Measurements from ENCODE around the gene NECTIN4.

The NECTIN4 gene

DNA sequence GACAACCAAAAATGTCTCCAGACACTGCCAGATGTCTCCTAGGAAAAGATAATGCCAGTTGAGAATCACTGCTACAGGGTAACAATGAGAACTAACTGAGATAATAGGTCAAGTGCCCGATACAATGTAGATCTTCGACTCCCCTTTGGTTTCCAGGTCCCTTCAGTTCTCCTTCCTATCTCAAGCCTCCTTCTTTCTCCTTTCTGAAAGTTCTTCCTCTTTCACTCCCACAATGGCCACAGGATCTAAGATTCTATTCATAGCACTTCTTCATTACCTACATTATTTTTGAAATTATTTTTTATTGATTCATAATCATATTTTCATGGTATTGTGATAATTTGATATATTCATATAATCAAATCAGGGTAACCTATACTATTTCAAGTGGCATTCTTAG is 22.2 kb upstream of the NECTIN4 start:
- DNase-seq (ENCODE audit: low spot score): no peak

DNA sequence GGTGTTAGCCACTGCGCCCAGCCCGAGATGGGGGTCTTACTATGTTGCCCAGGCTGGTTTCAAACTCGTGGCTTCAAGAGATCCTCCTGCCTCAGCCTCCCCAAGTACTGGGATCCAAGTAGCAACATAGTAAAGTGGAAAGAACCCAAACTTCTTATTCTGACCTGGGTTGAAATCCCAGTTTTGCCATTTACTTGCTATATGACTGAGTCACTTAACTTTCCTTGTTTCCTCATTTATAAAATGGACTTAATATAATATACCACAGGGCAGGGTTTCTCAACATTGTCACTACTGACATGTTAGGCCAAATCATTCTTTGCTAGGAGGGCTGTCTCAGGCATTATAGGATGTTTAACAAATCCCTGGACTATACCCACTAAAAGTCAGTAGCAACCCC is 21.8 kb upstream of the NECTIN4 start:
- DNase-seq (ENCODE audit: low spot score): no peak

DNA sequence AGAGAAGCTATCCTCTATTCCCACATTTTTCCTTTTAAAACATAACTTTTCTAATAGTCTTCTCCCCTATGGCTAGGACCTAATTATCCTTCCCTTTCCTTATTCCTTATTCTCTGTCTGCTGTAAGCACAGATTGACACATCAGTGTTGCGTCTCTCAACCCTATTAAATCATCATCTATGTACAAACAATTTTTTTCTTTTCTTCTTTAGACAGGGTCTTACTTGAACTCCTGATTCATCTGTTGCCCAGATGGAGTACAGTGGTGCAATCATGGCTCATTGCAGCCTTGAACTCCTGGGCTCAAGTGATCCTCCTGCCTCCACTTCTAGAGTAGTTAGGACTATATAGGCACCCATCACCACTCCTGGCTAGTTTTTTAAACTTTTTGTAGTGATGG is 17.1 kb upstream of the NECTIN4 start:
- no peak for DNase-seq (ENCODE audit: low spot score)

DNA sequence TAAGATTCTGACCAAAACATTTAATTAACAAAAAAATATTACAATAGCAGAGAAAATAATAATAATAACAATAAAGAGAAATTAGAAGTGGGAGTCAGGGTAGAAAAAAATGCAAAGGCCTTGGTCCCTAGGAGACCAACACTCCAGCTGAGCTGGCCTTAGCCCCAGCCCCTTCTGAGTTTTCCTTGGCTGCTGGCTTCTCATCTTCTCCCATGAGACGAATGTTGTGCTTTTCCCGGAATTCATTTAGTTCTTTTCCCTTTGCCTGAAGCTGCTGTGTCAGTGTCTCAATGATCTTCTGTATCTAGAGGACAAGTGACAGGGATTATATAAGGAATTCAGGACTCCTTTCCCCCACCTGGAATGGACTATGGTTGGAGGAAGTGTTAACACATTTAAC is 11.2 kb upstream of the NECTIN4 start:
- no peak for DNase-seq (ENCODE audit: low spot score)

DNA sequence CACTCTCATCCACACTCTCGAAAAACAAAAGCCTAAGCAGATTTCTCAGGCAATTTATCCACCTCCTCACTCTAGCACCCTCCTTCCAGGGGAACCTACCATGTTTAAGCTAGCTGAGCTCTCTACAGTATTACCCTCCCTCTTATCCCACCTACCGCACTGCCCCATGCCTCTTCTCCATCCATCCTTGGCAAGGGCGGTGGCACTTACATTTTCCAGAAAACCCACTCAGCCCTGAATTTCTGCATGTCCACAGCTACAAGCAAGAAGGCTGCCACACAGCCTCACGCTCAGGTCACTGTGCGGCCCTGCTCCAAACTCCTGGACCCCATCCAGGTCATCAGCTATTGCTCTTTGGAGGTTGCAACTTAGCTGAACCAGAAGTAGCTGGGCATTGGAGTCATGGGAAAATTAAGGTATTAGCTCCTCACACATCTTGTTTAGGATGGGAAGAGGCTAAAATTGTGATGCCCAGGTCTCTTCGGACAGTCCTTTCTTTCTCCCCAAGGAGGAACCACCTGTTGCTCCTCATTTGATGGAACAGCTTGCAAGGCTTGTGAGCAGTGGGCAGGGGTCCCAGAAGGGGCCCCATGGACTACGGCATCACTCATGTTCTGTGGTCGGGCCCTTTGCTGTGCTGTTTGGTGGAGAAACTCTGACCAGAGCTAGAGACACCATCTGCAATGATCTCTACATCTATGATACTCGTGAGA is 9.9 kb upstream of the NECTIN4 start:
- no peak for DNase-seq (ENCODE audit: low spot score)

DNA sequence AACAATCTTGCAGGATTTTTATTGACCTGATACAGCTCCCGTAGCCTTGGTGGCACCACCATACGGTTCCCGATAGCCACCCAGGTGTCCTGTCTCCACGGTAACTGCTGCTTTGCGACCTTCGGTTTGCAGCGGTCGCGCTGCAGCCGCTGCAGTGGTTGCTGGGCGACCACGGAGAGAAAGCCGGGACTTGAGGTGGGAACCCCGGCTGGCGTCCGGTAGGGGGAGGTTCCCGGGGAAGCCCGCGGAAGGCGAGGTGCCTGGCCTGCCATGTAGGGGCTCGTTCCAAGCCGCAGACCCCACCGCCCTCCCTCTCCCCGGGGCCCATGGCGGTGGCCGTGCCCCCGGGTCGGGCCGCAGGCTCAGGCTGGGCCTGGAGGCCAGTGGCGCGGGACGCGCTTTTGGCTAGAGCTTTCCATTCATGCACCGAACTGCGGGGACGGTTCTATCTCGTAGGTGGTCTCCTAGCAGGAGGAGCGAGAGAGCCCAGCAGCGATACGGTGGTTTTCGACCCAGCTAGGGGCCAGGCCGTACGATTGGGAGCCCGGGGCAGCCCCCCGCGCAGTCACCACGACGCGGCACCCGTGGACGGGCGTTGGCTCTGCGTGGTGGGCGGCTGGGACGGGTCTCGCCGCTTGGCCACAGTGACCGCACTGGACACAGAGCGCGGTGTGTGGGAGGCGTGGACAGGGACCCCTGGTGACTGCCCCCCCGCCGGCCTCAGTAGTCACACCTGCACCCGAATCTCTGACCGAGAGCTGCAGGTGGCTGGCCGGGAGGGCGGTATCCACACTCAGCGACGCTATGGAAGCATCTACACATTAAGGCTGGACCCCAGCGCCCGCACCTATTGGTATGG is 9.1 kb upstream of the NECTIN4 start, which contains the start of gene KLHDC9:
KLHDC9 (plus strand) TSS at position 152 of the 859 bp plus-strand sequence; CDS start at position 327, 175 bp downstream.
- DNase-seq (ENCODE audit: low spot score): peak; percentile 88

DNA sequence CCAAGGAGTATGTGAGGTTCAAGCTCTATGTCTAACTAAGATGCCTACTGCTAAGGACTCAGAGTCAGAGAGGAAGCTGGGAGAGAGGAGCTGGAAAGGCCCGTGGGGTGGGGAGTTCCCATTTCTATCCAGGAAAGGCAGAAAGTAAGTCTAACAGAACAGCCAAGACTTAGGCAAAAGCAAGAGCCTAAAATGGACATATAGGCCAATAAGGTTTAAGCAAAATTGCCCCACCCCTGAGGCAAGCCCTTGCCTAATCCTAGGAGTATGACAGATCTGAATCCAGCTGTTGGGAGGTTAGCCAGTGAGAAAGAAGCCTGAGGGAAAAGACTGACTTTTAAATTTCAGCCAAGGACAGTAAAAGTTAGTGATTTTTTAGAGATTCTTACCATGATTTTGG is 7.2 kb upstream of the NECTIN4 start:
- peak; percentile 72 for DNase-seq (ENCODE audit: low spot score)

DNA sequence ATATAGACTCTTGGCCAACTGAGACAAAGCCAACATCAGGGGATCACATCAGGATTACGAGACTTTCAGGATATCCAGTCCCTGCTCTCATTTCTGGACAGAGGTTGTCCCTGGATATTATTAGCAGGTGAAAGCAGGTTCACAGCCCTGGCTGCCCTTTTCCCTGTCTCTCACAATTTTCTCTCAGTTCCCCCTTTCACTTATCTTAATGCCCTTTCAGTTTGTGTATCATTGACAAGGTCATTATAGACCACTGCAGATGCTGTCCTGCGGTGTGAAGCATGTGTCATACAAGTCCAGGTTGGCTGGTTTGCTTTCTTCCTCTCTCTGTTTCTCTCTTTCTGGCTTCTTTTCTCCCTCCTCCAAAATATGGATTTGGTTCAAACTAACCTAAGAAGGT is 6.7 kb upstream of the NECTIN4 start:
- no peak for DNase-seq (ENCODE audit: low spot score)

DNA sequence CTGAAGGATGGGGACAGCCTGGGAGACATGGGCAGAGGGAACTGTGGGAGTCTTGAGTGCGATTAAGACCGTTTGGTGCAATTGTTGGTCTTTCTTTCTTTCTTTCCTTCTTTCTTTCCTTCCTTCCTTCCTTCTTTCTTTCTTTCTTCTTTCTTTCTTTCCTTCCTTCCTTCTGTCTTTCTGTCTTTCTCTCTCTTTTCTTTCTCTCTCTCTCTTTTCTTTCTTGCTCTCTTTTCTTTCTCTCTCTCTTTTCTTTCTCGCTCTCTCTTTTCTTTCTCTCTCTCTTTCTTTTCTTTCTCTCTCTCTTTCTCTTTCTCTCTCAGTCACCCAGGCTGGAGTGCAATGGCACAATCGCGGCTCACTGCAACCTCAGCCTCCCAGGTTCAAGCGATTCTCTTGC is 5.9 kb upstream of the NECTIN4 start:
- no peak for DNase-seq (ENCODE audit: low spot score)

DNA sequence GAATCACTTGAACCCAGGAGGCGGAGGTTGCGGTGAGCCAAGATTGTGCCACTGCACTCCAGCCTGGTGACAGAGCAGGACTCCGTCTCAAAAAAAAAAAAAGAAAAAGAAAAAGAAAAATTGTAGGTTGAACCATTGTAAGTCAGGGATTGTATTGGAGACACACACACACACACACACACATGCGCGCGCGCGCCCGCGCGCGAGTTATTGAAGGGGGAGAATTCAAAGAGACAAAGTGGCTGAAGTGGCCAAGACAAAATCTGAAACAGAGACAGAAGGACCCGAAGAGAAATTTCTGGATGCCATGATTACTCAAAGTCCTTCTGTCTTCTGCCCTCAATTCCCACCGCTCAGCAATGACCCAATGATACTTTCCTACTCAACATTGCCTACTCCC is 5.1 kb upstream of the NECTIN4 start:
- DNase-seq (ENCODE audit: low spot score): no peak

DNA sequence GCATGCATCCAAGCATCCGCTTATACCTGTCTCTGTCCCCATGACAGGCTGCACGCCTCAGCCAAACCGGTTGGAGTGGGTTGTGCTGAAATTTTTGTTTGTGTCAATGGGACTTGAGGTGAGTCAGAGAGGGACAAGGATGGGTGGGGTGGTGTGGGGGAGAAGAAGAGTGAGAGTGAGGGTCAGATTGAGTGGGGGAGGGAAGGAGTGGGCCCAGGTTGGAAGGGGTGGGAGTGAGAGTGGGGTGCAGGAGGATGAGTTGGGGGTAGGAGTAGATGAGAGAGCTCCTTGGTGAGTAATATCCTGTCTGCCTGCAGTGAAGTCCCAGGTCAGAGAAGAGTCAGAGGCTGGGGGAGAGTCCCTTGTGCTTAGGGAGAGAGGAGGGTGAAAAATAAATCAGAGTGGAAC is 3.3 kb upstream of the NECTIN4 start:
- no peak for DNase-seq (ENCODE audit: low spot score)

DNA sequence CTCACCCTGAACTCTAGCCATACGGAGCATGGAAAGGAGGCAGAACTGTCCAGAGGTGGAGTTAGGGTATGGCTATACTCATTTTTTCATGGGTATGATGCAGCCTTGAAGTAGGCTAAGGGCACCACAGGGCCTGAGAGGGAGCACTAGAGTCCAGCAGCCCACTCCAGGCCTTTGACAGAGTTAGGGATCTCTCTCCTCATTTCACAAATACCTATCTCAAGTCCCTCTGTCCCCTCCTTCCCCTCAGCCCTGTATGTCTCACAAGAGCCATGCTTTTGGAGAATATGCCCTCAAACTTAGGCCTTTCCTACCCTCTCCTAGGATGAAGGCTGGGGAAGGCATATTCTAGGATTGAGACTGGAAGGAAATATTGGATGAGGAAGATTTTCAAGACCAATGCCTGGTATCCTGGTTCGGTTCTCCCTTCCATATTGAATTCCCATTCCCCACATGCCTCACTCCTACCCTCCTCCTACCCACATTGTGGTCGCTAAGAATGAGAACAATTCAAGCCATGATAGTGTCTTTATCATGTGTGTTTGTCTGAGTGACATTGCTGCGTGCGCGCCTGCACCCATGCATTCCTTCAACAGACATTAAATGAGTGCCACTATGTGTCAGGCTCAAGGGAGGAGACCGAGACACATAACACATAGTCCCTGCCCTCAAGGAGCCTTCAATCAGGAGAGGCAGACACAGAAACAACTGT is 2.6 kb upstream of the NECTIN4 start:
- no peak for DNase-seq (ENCODE audit: low spot score)

DNA sequence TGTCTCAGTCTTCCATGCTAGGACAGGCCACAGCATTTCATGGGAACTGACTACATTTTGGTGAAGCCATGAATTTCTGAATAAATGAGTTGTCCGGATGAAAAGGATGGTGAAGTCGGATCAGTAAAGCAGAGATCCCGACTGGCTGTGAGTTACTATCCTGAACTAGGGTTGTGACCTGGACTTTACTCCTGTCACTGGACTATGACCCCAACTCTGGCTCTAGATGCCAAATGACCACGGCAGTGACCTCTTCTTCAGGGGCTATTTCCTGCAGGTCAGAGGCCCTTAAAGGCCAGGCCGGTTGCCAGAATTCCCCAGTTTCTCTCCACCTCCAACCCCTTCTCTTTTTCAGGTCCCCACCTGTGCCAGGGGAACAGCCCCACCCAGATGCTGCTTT is 1.7 kb upstream of the NECTIN4 start:
- no peak for DNase-seq (ENCODE audit: low spot score)

DNA sequence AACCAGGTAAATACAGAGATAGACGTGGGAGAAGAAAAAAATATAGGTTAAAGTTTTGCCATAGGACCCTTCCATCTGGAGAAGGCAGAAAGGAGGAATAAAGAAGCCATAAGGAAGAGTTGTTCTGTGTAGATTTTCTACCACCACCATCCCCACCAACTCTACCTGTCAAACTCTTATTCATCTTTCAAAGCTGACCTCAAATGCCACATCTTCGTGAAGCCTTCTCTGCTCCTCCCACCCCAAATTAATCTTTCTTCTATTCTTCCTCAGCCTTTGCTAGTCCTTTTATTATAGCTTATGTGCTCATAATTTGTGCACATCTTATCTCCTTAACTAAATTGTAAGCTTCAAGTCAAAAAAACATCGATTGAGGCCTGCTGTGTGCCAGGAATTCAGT is 1.3 kb upstream of the NECTIN4 start:
- DNase-seq (ENCODE audit: low spot score): no peak

DNA sequence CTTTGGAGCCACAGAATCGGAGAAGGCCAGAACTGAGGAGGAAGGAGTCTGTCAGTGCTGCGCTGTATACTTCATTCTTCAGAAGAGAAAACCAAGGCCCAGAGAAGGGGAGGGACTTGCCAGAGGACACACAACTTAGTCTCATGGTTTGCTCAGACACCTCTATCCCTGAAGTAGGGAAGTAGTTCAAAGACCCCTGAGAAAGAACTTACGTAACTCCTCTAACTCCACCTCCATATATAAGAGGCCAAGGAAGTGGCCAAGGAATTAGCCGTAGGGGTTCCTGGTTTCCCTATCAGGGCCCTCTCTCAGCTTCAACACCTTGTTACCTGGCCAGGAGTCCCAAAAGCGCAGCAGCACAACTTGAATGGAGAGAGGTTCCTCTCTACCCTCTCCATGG is 580 bp upstream of the NECTIN4 start:
- no peak for DNase-seq (ENCODE audit: low spot score)

DNA sequence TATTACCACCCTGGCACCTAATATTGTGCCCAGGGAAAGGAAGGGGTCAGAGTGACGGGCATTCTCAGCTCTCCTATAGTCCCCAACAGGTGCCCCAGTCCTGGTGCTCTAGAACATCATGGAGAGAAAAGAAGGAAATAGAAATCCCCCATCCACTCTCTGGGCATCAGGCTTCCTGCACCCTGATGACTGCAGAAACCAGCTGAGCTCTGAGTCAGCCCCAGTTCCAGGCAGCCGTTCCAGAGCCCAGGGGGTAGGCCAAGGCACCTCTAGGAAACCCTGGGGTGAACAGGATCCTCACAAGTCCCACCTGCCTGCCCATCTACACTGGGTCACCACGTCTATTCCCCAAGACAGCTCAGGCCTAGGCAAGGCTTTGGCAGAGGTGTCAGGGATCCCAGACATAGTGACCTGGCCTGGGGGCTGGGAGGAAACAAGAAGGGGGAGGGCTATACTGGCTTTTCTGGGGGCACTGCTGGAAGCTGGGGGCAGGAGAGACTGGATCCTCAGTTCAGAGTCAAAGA is 709 bp downstream of the NECTIN4 start:
- DNase-seq (ENCODE audit: low spot score): peak; percentile 79

DNA sequence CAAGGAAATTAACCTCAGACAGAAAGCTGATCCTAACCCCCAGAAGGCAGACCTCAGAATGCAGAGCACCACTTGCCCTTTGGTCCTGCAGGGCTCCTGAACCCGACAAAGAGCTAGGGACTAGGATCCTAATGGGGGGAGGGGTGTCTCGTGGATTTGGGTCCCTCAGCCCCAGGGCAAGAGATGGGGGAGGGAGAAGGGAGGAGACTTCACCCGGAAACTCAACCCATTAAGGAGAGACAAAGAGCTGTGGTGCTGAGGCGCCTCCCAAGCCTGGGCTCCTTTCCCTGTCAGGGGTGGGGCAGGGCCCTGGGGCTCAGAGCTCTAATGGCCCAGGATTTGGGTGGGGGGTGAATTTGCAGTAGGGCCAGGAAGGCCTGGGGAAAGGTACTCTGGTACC is 2.9 kb downstream of the NECTIN4 start:
- DNase-seq (ENCODE audit: low spot score): no peak

DNA sequence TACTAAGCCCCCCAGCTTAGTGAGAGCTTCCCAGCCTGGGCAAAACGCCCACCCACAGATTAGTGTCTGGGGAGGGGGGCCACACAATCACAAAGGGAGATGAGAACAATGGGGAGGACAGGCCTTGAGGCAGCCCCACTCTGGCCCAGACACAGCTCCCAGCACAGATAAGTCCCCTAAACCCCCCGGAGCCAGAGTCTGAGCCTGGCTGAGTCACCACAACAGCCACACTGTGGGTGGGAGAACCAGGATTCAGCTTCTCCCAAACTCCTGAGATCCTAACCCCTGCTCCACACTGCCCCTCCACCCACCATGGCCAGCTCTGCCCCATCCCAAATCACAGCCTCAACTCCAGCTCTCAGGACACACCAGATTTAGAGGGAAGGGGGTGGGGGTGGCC is 4.2 kb downstream of the NECTIN4 start:
- no peak for DNase-seq (ENCODE audit: low spot score)

DNA sequence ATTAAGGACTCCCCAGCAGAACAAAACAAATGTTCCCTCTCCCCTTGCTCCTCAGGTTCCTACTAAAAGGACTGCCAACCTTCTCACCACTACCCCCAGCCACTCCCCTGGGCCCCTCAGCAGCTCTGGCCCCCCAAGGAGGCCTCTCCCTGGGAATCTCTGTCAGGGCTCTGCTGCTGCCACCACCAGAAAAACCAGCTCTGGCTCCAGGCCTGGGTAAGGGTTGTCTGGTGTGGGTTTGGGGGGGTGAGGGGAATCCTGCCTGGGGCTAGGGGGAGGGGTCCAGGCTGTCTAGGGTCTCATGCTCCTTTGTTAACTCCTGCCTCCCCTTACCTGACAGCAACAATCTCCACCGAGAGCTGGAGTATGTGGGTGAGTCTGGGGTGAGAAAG is 4.8 kb downstream of the NECTIN4 start:
- no peak for DNase-seq (ENCODE audit: low spot score)

DNA sequence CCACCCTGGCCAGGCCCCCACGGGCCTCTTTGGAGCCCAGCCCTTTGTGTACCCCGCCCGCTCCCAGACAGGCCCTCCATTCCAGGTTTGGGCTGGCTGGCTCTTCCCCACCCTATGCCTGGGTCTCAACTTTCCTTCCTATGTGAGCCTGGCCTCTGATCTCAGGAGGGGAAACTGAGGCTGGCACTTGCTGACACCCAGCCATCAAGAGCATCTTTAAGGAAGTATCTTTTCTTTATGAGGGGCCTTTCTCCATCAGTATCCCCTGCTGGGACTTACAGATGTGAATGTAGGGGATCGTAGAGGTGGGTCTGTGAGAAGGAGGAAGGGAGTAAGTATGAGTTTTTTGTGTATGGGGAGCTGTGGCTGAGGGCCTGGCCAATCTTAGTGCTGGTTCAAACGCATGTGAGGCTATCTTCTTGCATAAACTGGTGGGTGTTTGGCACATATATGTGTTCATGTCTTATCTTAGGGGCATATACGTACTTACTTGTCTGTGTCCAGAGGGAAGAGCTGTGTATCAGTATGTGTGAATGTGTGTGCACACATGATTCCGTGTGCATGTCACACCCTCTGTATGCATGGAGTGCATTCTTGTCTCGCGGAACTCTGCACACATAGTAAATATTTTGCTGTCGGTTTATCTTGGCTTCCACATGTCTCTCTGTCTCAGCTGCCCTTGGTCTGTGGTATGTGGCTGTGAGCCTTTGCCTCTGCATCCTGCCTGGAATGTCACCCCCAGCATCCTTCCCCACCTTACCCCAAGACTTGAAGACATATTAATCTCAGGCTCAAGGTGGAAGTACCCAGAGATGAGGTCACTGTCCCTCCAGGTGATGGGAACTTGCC is 5.4 kb downstream of the NECTIN4 start:
- DNase-seq (ENCODE audit: low spot score): no peak

DNA sequence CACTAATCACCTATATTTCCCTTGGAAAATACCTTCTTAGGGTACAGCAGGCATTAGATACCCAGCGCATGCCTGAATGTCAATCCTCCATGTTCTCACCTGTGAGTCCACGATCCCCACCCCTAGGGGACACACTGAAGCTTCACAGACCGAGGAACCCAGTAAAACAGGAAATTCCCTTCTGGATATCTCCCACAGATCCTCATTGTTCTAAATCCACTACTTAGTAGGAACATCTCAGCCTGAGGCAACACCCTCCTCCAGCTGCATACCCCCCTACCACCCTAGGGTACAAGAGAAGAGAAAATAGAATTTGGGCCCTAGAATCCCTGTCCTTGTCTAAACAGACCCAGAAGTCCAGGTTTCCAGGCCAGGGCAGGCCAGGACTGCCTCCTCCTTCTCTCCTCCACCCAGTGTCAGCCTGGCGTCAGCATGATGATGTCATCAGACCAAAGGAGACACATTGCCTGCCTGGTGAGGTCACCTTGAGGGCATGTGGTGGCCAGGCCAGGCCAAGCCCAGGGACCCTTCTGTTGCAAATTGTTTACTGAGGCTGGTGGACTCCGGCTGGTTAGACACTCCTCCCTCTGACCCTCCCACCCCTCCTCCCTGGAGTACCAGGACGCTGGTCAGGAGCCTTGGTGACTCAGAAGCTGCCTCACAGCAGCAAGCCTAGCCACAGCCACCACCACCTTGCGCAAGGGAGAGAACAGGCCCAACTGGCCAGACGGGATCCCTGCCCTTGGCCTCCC is 6.2 kb downstream of the NECTIN4 start:
- peak; percentile 91 for DNase-seq (ENCODE audit: low spot score)
